ENCODE measurements around the gene SDC4.
A peak's percentile ranks its signal among the peaks of the same experiment; 100 is the strongest.

GRCh38 chr20:45283551-45284057 is 64.6 kb downstream of the SDC4 start:
- no peak for TF ChIP-seq CTCF (IDR thresholded peaks at IDR 0.05)
- no peak for TF ChIP-seq POLR2A (IDR thresholded peaks at IDR 0.05)
- peak in 1 of 2 donors; percentile 42 for TF ChIP-seq POLR2AphosphoS5 (IDR thresholded peaks at IDR 0.05; ENCODE audit: insufficient read depth in 1 of 2, low read depth in 1 of 2)

Data from vagina (tissue), 2 donors.